Natural killer cell treated with Interleukin-12 subunit alpha and Interleukin-12 subunit beta and Interleukin-15 and Interleukin-18, amount 100 ng/mL, for 72 hours (primary cell): ENCODE results near the gene COMMD7. TPM values are rescaled to one million over a fixed set of nuclear protein-coding genes. Genes with fewer than 3 reads are reported as not detected.
A peak's percentile ranks its signal among the peaks of the same experiment; 100 is the strongest.
"Not testable (repeated sequence)": the region's sequence is repeated elsewhere in the genome, so short reads cannot be mapped to it uniquely, and the experiment has no call there.

Experiments used
- ATAC-seq, 2 donors: fragments of 150-1000 bp; cut with Tn5 transposase in 1 of 2; sonication (Bioruptor Pico), chemical (Tn5 transposase) in 1 of 2; 2 replicates each; pipeline ENCODE4 v1.10.0; 2021
- DNase-seq: peaks from one replicate; pipeline ENCODE4 v3.0.0; 2022; ENCODE audit warnings: low spot score
- H3K27ac Mint-ChIP-seq, 2 donors: 1 replicate in 1 of 2; 2 replicates in 1 of 2; pipeline ENCODE4 v1.8.0; 2022; ENCODE audit warnings: mixed read lengths in 2 of 2, mild to moderate bottlenecking in 1 of 2, moderate library complexity in 1 of 2
- H3K27me3 Mint-ChIP-seq, 2 donors: 1 replicate in 1 of 2; 2 replicates in 1 of 2; pipeline ENCODE4 v1.8.0; 2022; ENCODE audit warnings: mixed read lengths in 2 of 2
- H3K36me3 Mint-ChIP-seq: one replicate; pipeline ENCODE4 v1.8.0; 2022; ENCODE audit warnings: mixed read lengths
- H3K4me1 Mint-ChIP-seq, 2 donors: 1 replicate in 1 of 2; 2 replicates in 1 of 2; pipeline ENCODE4 v1.8.0; 2022; ENCODE audit warnings: low read depth in 2 of 2, mixed read lengths in 2 of 2, mild to moderate bottlenecking in 1 of 2
- H3K4me3 Mint-ChIP-seq: one replicate; pipeline ENCODE4 v1.8.0; 2022; ENCODE audit warnings: mixed read lengths
- H3K9me3 Mint-ChIP-seq: 2 replicates; pipeline ENCODE4 v1.8.0; 2022; ENCODE audit warnings: mixed read lengths
- total RNA-seq, 2 donors: library from RNA; stranded (reverse); gene quantifications; one replicate each; pipeline ENCODE4 v1.2.3, GENCODE V29; 2022

COMMD7 gene
- total RNA-seq, 2 donors from 2014 or later: 58.5 to 67.9 TPM

DNA sequence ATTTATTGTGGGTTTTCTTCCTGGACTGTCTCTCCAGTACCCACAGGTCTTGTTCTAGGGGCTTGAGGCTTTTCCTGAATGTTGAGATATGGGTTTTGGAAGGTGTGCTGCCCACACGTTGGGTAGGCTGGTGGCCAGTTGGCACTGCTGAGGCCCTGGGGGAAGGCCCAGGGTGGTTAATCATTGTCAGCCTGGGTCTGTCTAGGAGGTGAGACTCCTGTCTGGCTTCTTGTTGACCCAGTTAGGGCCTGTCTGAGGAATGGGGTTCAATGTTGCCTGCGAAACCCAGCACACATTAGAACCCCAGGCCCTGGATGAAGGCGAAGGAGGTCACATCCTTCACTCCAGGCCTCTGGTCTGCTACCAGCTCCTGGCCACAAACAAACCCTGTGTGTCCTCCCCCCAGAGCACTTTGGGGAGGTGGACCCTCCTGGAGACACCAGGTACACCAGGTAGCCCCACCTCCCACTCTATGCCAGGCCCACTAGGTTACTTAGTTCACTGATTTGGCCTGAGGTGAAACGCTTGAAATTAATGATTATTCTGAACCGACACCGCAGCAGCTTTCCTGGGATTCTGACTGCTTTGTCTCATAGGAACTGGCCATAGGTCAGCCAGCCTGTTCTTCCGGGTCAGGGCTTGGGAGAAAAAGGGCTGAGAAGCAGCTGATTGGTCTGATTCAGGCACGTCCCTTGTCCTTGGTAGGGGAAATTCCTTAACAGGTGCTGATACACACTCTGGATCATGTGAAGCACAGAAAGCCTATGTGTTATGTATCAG, 34.1 kb upstream of the COMMD7 start:
- Mint-ChIP-seq H3K4me1 (peaks cover 4 to 10% of the 10 kb centered on the region in 2 donors), H3K9me3 (no peaks in the 10 kb centered on the region), H3K4me3 (no peak overlapping the region), H3K27me3 (no peaks in the 10 kb centered on the region), H3K27ac (no peak overlapping the region), H3K36me3 (no peaks in the 10 kb centered on the region)
- no peak for ATAC-seq
- DNase-seq: no peak

DNA sequence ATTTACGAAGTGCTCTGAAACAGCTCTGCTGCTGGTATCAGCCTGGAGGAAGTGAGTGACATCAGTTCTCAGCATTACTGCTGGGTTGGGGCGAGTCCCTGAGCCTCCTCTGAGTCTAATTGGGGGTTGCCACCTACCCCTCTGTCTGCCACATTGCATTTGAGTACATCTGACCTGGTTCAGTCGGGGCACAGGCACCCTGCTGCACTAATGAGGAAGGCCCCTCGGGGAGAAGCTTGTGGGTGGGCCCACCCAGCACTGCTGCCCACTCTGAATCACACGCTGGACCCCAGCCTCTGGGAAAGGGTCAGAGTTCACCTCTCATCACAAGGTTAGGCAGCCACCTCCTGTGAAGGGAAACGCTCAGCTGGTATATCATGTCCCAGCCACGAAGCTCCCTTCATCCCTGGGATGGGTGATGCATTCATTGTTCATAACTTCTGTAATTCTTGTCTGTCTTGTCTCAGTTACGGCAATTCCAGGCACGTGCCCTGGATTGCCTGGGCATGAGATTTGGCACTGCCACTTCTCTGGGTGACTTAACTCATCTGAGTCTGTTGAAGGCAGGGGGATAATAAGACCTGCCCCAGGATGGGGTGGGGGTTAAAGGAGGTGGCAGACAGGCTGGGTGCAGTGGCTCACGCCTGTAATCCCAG, 32.2 kb upstream of the COMMD7 start:
- Mint-ChIP-seq H3K36me3 (no peaks in the 10 kb centered on the region), H3K4me1 (peaks cover 10 to 12% of the 10 kb centered on the region in 2 donors), H3K9me3 (no peaks in the 10 kb centered on the region), H3K4me3 (no peak overlapping the region), H3K27me3 (no peaks in the 10 kb centered on the region), H3K27ac (no peak overlapping the region)
- ATAC-seq (no peak), DNase-seq (no peak)

DNA sequence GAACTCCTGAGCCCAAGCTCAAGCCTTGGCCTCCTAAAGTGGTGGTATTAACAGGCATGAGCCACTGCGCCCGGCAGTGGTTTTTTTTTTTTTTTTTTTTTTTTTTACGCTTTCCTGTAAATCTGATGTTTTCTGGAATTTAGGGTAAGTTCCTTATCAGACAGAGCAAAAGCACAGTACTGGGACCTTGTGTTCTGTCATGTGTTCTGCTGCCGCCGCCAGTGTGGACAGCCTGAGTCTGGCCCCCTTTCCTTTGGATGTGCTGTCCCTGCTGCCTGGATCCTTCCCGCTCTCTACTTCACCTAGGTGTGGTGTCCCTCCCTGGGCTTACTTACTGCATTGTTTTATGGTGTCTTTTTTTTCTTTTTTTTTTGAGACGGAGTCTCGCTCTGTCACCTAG, 30.6 kb upstream of the COMMD7 start:
- Mint-ChIP-seq H3K4me1 (peaks cover 10 to 12% of the 10 kb centered on the region in 2 donors), H3K27me3 (no peaks in the 10 kb centered on the region), H3K4me3 (no peak overlapping the region), H3K36me3 (no peaks in the 10 kb centered on the region), H3K27ac (no peak overlapping the region), H3K9me3 (no peaks in the 10 kb centered on the region)
- DNase-seq (no peak), ATAC-seq (no peak)

GRCh38 chr20:32773223-32773622, 30.0 kb upstream of the COMMD7 start:
- Mint-ChIP-seq H3K4me1 (peaks cover 6 to 8% of the 10 kb centered on the region in 2 donors), H3K36me3 (no peaks in the 10 kb centered on the region), H3K4me3 (no peak overlapping the region), H3K27me3 (no peaks in the 10 kb centered on the region), H3K9me3 (no peaks in the 10 kb centered on the region), H3K27ac (no peak overlapping the region)
- no peak for ATAC-seq
- no peak for DNase-seq

GRCh38 chr20:32772046-32772445, 28.8 kb upstream of the COMMD7 start:
- no peaks in the 10 kb centered on the region for H3K36me3 Mint-ChIP-seq
- H3K4me3 Mint-ChIP-seq: no peak overlapping the region
- ATAC-seq (no peak), DNase-seq (no peak)
- H3K27me3 Mint-ChIP-seq: no peaks in the 10 kb centered on the region
- no peaks in the 10 kb centered on the region for H3K9me3 Mint-ChIP-seq
- H3K4me1 Mint-ChIP-seq: peaks cover 6 to 8% of the 10 kb centered on the region in 2 donors
- no peak overlapping the region for H3K27ac Mint-ChIP-seq

DNA sequence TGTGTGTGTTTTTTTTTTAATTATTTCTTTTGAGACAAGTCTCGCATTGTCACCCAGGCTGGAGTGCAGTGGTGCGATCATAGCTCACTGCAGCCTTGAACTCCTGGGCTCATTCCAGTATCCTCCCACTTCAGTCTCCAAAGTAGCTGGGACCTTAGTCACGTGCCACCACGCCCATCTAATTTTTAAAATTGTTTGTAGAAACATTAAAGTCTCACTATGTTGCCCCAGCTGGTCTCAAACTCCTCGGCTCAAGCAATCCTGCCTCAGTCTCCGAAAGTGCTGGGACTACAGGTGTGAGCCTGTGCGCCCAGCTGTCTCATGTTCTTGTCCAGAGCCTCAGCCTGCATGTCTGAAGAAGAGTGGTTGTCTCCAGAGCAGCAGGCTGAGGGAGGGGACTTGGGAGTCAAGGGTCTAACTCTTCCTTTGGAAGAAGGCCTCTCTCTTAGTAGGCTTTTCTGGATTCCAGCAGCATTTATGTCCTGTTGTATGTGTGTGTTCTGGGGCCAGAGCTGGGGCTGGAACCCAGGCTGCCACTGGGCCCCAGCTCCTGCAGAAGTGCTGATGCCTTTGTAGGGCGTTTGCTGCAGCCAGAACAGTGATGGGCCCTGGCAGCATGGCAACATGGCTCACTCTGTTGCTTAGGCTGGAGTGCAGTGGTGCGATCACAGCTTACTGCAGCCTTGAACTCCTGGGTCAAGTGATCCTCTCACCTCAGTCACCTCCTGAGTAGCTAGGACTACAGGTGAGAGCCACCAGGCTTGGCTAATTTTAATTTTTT, 24.3 kb upstream of the COMMD7 start:
- no peaks in the 10 kb centered on the region for H3K36me3 Mint-ChIP-seq
- no peaks in the 10 kb centered on the region for H3K27me3 Mint-ChIP-seq
- no peak overlapping the region for H3K4me3 Mint-ChIP-seq
- DNase-seq: no peak
- H3K9me3 Mint-ChIP-seq: no peaks in the 10 kb centered on the region
- no peak for ATAC-seq
- no peak overlapping the region for H3K27ac Mint-ChIP-seq
- peaks cover 8% of the 10 kb centered on the region in 2 donors for H3K4me1 Mint-ChIP-seq

- not testable (repeated sequence) for H3K27me3 Mint-ChIP-seq, H3K36me3 Mint-ChIP-seq, DNase-seq, ATAC-seq, H3K27ac Mint-ChIP-seq, H3K9me3 Mint-ChIP-seq, H3K4me3 Mint-ChIP-seq
- peaks cover 9 to 12% of the 10 kb centered on the region in 2 donors for H3K4me1 Mint-ChIP-seq
Measured at GRCh38 chr20:32765230-32765875, 22.1 kb upstream of the COMMD7 start.

GRCh38 chr20:32764005-32764960, 21.0 kb upstream of the COMMD7 start:
- Mint-ChIP-seq H3K9me3 (no peaks in the 10 kb centered on the region), H3K27ac (no peak overlapping the region), H3K4me1 (peaks cover 9 to 12% of the 10 kb centered on the region in 2 donors), H3K27me3 (no peaks in the 10 kb centered on the region), H3K4me3 (peak overlapping the region; percentile 84), H3K36me3 (no peaks in the 10 kb centered on the region)
- no peak for ATAC-seq
- DNase-seq: no peak

GRCh38 chr20:32763202-32764004, 20.1 kb upstream of the COMMD7 start:
- ATAC-seq: peak in 1 of 2 donors; percentile 17
- Mint-ChIP-seq H3K9me3 (no peaks in the 10 kb centered on the region), H3K4me3 (peak overlapping the region; percentile 84), H3K27ac (no peak overlapping the region), H3K36me3 (no peaks in the 10 kb centered on the region), H3K27me3 (no peaks in the 10 kb centered on the region), H3K4me1 (peaks cover 9 to 12% of the 10 kb centered on the region in 2 donors)
- DNase-seq: no peak

- H3K27me3 Mint-ChIP-seq: no peaks in the 10 kb centered on the region
- H3K4me3 Mint-ChIP-seq: peak overlapping the region; percentile 84
- no peak overlapping the region for H3K27ac Mint-ChIP-seq
- no peaks in the 10 kb centered on the region for H3K9me3 Mint-ChIP-seq
- H3K4me1 Mint-ChIP-seq: peaks cover 9 to 12% of the 10 kb centered on the region in 2 donors
- no peak for DNase-seq
- peak in 1 of 2 donors; percentile 38 for ATAC-seq
- H3K36me3 Mint-ChIP-seq: no peaks in the 10 kb centered on the region
Measured at GRCh38 chr20:32762754-32763201, 19.5 kb upstream of the COMMD7 start.

GRCh38 chr20:32761831-32762753, 18.8 kb upstream of the COMMD7 start, which contains the start of gene DNMT3B:
Gene DNMT3B (plus strand): TSS chr20:32762385. CDS start chr20:32780324, 17,939 bp downstream.
- ATAC-seq (peak; percentile 93 to 95), DNase-seq (peak; percentile 86)
- Mint-ChIP-seq H3K36me3 (no peaks in the 10 kb centered on the region), H3K4me3 (peak within 1 kb of the TSS; percentile 89), H3K9me3 (no peaks in the 10 kb centered on the region), H3K27ac (peak within 1 kb of the TSS; percentile 35 to 45), H3K4me1 (peaks cover 9 to 12% of the 10 kb centered on the region in 2 donors), H3K27me3 (no peaks in the 10 kb centered on the region)
